Kidney epithelial cell (primary cell): ENCODE measurements around the gene HYAL2. TPM values are rescaled to one million over a fixed set of nuclear protein-coding genes. Genes with fewer than 3 reads are reported as not detected.
A peak's percentile ranks its signal among the peaks of the same experiment; 100 is the strongest.

ENCODE experiments used
- DNase-seq: peaks from one replicate; pipeline ENCODE4 v3.0.0-alpha.2; 2010; ENCODE audit warnings: low read depth
- H3K27me3 ChIP-seq: 2 replicates; pipeline ENCODE4 v1.6.0; 2011; ENCODE audit warnings: low read length; ENCODE audit not compliant: control insufficient read depth, insufficient read depth
- H3K36me3 ChIP-seq: 2 replicates; pipeline ENCODE4 v1.5.1; 2011; ENCODE audit warnings: low read length; ENCODE audit not compliant: control insufficient read depth, insufficient read depth
- H3K4me3 ChIP-seq: 2 replicates; pipeline ENCODE4 v1.5.1; 2011; ENCODE audit warnings: low read depth, mild to moderate bottlenecking, control low read depth, low read length
- total RNA-seq: library from RNA; depleted of rRNA; stranded (reverse); fragments of >200 nt; gene quantifications from 2 replicates; pipeline ENCODE4 v1.2.3, GENCODE V29; 2015
- TF ChIP-seq, protein P1 (sequence below): IDR thresholded peaks from 2 replicates; pipeline ENCODE4 v1.5.1; 2011; ENCODE audit warnings: mild to moderate bottlenecking, moderate library complexity, low read length, control low read depth, inconsistent platforms; ENCODE audit not compliant: insufficient read depth, poor library complexity, severe bottlenecking

The HYAL2 gene
- total RNA-seq, 1 donor from 2014 or later, result 89.3 TPM

DNA sequence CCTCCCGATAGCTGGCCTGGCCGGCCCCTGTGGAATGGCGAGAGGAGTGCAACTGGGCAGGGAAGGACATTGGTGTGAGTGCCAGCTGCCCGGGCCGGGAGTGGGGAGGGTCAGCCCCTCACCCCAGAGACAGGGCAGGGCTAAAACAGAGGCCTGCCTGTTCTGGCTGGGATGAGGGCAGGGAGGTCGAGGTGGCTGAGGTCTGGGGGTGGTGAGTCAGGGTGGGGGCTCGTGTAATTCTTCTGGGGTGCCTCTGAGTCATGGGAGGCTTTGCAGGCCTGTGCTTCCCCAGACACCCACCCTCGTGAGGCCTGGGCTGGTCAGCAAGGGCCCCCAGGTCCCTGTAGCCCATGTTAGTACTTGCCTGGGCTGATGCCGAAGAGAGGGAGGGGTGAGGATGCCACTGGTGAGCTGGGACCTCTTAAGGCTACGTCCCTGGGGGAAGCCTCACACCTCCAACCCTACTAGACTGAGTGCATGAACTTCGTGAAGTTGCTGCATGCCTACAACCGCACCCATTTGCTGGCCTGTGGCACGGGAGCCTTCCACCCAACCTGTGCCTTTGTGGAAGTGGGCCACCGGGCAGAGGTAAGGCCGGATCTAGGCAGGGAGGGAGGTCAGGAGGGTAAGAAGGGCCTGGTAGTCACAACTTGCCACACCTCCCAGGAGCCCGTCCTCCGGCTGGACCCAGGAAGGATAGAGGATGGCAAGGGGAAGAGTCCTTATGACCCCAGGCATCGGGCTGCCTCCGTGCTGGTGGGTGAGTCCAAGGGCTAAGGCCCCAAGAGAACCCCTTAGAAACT, 51.9 kb downstream of the HYAL2 start:
- TF ChIP-seq, protein P1, sequence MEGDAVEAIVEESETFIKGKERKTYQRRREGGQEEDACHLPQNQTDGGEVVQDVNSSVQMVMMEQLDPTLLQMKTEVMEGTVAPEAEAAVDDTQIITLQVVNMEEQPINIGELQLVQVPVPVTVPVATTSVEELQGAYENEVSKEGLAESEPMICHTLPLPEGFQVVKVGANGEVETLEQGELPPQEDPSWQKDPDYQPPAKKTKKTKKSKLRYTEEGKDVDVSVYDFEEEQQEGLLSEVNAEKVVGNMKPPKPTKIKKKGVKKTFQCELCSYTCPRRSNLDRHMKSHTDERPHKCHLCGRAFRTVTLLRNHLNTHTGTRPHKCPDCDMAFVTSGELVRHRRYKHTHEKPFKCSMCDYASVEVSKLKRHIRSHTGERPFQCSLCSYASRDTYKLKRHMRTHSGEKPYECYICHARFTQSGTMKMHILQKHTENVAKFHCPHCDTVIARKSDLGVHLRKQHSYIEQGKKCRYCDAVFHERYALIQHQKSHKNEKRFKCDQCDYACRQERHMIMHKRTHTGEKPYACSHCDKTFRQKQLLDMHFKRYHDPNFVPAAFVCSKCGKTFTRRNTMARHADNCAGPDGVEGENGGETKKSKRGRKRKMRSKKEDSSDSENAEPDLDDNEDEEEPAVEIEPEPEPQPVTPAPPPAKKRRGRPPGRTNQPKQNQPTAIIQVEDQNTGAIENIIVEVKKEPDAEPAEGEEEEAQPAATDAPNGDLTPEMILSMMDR, result no peak
- peaks cover 22% of the 10 kb centered on the region for H3K27me3 ChIP-seq
- no peak for DNase-seq
- H3K4me3 ChIP-seq, result no peak overlapping the region
- no peaks in the 10 kb centered on the region for H3K36me3 ChIP-seq

DNA sequence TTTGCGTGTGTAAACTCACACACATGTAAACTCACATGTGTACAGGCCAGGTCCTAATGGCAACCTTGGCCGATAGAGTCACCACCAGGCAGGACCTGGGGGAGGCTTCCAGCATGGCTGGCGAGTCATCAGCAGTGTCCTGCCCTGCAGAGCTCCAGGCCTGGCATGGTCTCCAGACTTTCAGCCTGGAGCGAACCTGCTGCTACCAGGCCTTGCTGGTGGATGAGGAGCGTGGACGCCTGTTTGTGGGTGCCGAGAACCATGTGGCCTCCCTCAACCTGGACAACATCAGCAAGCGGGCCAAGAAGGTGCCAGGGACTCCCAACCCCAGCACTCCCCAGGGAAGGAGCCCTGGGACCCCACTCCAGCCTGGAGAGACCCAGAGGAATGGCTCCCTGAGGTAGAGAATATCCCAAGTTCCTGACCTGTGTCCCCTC, 52.5 kb downstream of the HYAL2 start:
- Histone ChIP-seq H3K36me3 (no peaks in the 10 kb centered on the region), H3K4me3 (no peak overlapping the region), H3K27me3 (peaks cover 16% of the 10 kb centered on the region)
- no peak for DNase-seq
- TF ChIP-seq, protein P1, result no peak

DNA sequence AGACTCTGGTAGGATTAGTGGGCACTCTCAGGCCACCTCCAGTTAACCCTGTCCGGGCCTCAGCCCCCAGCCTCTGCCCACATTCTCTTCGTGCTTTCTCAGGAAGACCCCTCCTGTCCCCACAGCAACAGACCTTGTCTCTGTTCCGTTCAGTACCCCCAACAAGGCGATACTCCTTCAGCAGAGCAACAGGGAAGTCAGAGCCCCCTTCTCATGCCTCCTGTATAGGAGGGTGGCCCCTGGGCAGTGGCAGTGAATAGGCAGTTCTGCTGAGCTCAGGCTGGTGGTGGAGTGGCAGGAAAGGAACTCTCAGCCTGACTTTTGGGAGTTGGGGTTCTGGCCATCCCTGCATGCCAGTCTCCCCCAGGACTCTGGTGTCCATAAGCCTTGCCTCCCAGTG, 53.1 kb downstream of the HYAL2 start:
- Histone ChIP-seq H3K27me3 (peaks cover 11% of the 10 kb centered on the region), H3K4me3 (peak overlapping the region; percentile 15), H3K36me3 (no peaks in the 10 kb centered on the region)
- TF ChIP-seq, protein P1, result no peak
- no peak for DNase-seq

DNA sequence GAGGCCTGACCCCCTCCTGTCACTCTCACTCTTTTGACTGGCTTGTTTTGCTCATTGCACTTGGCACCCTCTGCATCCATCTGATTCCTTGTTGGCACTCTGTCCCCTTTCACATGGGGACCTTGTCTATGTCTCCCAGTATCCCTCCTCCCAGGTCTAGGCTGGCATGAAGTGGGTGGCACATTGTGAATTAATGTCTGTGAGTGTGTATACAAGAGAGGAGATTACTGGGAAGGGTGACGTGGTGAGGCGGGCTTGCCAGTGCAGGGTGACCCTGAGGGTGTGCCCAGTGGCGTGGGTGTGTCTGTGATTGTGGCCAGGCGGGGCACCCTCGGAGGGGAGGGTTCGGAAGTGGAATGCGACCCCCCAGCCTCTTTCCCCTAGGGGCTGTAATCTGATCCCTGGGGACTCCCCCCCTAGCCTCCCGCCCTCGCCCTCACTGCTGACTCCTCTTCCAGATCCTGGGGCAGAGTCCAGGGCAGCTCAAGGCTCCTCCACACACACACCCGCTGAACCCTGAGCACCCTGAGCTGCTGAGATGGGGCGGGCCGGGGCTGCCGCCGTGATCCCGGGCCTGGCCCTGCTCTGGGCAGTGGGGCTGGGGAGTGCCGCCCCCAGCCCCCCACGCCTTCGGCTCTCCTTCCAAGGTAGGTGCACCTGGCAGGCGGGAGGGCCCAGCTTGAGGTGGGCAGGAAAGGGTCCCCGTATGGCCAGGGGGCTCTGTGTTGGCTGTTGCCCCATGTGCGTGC, 53.7 kb downstream of the HYAL2 start, which contains the start of gene SEMA3B:
Gene SEMA3B (plus strand): TSS at position 445 of the 749 bp plus-strand sequence. CDS start 94 bp downstream, at position 539.
- TF ChIP-seq, protein P1, result no peak
- Histone ChIP-seq H3K4me3 (peak within 1 kb of the TSS; percentile 15), H3K27me3 (peaks cover 9% of the 10 kb centered on the region), H3K36me3 (no peaks in the 10 kb centered on the region)
- peak; percentile 41 for DNase-seq

DNA sequence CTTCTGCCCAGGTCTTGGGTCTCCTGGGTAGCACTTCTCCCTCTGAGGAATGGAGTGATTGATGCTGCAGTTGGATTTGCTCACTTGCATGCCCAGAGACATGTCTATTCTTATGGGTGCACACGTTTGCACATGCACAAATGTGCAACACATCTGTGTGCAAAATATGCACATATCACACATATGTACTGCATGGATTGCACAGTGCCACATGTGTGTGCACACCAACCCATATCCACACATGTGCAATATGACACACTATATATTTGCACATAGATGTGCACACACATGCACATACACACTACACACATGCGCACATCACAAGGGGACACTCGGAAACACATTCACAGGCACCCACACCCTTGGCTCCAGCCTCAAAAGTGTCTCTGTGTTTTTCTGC, 54.3 kb downstream of the HYAL2 start:
- peaks cover 3% of the 10 kb centered on the region for H3K27me3 ChIP-seq
- H3K4me3 ChIP-seq, result no peak overlapping the region
- H3K36me3 ChIP-seq, result no peaks in the 10 kb centered on the region
- TF ChIP-seq, protein P1, result no peak
- no peak for DNase-seq

Other genes starting within 250 kb of the HYAL2 start
- gene RBM5, start 233.8 kb downstream of the HYAL2 start, total RNA-seq, result 84.5 and 94.1 TPM in 2 replicates
- 79.8 and 85.4 TPM in 2 replicates for gene SEMA3F, start 167.4 kb downstream of the HYAL2 start, total RNA-seq
- gene GNAT1, start 131.1 kb downstream of the HYAL2 start, total RNA-seq, result not detected in 2 replicates
- 0.13 and 0.48 TPM in 2 replicates for gene SLC38A3, start 117.5 kb downstream of the HYAL2 start, total RNA-seq
- 208 and 221 TPM in 2 replicates for gene GNAI2, start 86.5 kb downstream of the HYAL2 start, total RNA-seq
- 17.9 and 18.4 TPM in 2 replicates for gene SEMA3B, start 53.6 kb downstream of the HYAL2 start, total RNA-seq
- not detected in 2 replicates for gene LSMEM2, start 43.7 kb downstream of the HYAL2 start, total RNA-seq
- gene IFRD2, start 30.3 kb downstream of the HYAL2 start, total RNA-seq, result 77.7 and 113 TPM in 2 replicates
- 7.6 and 7.9 TPM in 2 replicates for gene HYAL3, start 23.3 kb downstream of the HYAL2 start, total RNA-seq
- 8.5 and 12.3 TPM in 2 replicates for gene NAA80, start 23.3 kb downstream of the HYAL2 start, total RNA-seq
- gene HYAL1, start 19.2 kb downstream of the HYAL2 start, total RNA-seq, result 0.14 TPM in 1 of 2 replicates, not detected in the other
- 40.3 and 58.3 TPM in 2 replicates for gene TUSC2, start 5.5 kb upstream of the HYAL2 start, total RNA-seq
- gene RASSF1, start 18.1 kb upstream of the HYAL2 start, total RNA-seq, result 16.6 and 19.9 TPM in 2 replicates
- gene ZMYND10, start 23.0 kb upstream of the HYAL2 start, total RNA-seq, result 1.7 TPM in 1 of 2 replicates, not detected in the other
- gene NPRL2, start 28.0 kb upstream of the HYAL2 start, total RNA-seq, result 18.0 and 19.0 TPM in 2 replicates
- gene CYB561D2, start 28.1 kb upstream of the HYAL2 start, total RNA-seq, result 22.3 and 24.0 TPM in 2 replicates
- gene TMEM115, start 36.8 kb upstream of the HYAL2 start, total RNA-seq, result 82.5 and 90.0 TPM in 2 replicates
- gene CACNA2D2, start 180.9 kb upstream of the HYAL2 start, total RNA-seq, result 0.21 and 0.55 TPM in 2 replicates
- gene C3orf18, start 245.0 kb upstream of the HYAL2 start, total RNA-seq, result 5.9 and 11.3 TPM in 2 replicates
- gene HEMK1, start 246.8 kb upstream of the HYAL2 start, total RNA-seq, result 15.3 and 15.6 TPM in 2 replicates